CD4-positive, alpha-beta T cell treated with Interleukin-4 for 4 hours (primary cell): ENCODE data around the gene HES4.
"Not testable (repeated sequence)": the region's sequence is repeated elsewhere in the genome, so short reads cannot be mapped to it uniquely, and the experiment has no call there.

Source experiments
- DNase-seq: peaks from one replicate; pipeline ENCODE4 v3.0.0-alpha.2; 2020

HES4 gene

DNA sequence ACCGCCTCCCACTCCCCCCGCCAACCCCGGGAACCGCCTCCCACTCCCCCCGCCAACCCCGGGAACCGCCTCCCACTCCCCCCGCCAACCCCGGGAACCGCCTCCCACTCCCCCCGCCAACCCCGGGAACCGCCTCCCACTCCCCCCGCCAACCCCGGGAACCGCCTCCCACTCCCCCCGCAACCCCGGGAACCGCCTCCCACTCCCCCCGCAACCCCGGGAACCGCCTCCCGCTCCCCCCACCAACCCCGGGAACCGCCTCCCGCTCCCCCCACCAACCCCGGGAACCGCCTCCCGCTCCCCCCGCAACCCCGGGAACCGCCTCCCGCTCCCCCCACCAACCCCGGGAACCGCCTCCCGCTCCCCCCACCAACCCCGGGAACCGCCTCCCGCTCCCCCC, 23.1 kb downstream of the HES4 start:
- not testable (repeated sequence) for DNase-seq

DNA sequence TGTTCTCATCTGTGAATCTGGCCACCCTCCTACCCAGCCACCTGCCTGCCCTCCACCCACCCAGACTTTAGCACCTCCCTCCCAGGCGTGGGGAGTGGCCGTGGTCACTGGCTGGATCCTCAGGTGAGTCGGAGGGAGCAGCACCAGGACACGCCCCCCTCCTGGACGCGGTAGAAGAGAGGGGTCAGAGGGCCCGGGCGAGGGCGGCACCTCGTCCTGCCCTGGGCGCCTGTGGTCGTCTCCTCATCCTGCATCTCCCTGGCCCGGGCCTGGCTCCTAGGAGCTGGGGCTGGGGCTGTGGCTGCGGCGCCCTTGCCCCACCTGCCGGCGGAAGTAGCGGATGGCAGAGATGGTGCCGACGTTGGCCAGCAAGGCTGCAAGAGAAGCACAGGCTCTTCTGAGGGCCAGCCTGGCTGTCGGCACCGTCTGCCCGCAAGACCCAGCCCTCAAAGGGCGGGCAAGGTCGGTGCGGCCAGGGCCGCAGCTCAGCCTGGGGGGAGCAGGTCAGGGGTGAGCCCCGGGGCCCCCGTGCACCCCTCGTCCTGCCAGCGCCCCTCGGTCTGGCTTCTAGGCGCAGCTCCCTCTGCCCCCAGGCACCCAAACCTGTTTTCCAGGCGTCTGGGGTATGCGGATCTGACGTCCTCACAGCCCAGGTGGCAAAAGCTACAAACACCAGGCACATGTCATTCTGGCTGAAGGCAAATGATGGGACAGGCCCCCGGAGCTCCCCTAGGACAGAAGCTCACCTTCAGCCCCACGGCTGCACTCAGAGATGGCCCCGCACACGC, 23.8 kb downstream of the HES4 start:
- peak; percentile 57 for DNase-seq

DNA sequence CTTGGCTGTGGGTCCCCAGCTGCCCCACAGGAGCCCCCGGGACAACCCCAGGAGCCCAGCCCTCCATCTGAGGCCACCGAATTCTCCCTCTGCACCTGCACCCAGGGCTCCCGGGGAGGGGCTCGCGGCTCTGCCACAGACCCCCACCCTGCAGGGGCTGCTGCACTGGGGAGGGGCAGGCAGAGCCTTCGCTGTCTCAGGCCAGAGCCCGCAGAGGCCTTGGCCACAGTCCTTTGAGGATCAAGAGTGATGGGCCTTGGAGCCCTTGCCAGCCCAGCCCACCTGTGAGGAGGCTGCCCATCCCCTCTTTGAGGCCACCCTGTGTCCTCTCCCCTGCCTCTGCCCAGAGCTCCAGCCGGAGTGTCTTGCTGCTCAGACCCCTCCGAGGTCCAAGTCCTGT, 24.5 kb downstream of the HES4 start:
- DNase-seq = no peak

DNA sequence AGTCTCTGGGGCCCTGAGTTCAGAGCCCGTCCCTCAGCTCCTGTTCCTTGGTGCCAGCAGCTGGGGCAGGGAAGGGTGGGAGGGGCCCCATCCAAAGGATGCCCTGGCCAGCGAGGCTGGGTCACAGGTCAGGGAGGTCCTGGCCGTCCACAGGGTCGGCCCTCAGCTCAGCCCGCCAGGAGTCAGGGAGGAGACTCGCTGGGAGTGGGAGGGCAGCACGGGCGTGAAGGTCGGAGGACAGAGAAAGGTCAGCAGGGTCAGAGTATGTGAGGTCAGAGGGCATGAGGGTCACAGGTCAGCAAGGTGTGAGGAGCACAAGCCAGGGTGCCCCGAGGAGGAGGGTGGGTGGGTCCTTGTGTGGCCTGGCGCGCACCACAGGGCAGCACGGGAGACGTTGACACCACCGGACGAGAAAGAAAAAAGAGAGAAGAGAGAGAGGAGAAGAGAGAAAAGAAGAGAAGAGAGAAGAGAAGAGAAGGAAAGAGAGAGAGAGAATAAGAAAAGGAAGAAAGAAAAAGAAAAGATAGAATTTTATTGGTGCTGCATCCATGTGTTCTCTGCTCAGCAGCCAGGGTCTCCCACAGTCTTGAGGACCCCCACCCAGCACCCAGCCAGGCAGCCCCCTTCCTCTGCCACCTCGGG, 25.1 kb downstream of the HES4 start:
- no peak for DNase-seq

DNA sequence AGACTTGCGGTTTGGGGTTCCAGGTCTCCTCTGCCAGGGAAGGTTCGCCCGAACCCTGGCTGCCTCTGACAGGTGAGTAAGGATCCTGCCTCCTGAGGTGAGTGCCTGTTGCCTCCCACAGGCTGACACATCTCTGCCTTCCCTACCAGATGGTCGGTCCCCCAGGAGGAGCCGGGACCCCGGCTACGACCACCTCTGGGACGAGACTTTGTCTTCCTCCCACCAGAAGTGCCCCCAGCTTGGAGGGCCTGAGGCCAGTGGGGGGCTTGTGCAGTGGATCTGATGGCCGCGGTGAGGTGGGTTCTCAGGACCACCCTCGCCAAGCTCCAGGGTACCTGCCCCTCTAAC, 25.6 kb downstream of the HES4 start:
- no peak for DNase-seq

DNA sequence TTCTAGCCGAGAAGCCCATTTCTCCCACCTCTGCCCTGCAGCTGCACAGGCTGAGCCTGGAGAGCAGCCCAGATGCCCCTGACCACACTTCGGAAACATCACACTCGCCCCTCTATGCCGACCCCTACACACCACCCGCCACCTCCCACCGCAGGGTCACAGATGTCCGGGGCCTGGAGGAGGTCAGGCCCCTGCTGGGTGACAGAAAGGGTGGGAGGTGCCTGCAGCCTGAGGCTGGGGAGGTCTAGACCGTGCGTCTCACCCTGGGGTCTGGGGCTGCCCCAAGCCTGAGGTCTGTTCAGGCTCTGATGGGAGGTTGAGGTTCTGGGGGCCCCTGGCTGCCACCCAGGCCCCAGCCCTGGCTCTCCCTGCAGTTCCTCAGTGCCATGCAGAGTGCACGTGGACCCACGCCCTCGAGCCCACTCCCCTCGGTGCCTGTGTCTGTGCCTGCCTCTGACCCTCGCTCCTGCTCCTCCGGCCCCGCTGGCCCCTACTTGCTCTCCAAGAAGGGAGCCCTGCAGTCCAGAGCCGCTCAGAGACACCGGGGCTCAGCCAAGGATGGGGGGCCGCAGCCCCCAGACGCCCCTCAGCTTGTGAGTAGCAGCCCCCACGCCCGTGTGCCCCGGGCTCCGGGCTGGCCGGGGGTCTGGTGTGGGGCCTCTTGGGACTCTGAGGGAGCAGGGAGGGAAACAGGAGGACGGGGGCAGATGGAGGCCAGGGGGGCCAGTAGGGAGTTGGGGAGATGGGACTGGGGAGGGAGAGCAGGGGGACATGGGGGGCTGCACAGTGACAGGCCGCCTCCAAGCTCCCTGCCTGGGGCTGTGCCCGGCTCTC, 26.2 kb downstream of the HES4 start:
- DNase-seq = no peak

DNA sequence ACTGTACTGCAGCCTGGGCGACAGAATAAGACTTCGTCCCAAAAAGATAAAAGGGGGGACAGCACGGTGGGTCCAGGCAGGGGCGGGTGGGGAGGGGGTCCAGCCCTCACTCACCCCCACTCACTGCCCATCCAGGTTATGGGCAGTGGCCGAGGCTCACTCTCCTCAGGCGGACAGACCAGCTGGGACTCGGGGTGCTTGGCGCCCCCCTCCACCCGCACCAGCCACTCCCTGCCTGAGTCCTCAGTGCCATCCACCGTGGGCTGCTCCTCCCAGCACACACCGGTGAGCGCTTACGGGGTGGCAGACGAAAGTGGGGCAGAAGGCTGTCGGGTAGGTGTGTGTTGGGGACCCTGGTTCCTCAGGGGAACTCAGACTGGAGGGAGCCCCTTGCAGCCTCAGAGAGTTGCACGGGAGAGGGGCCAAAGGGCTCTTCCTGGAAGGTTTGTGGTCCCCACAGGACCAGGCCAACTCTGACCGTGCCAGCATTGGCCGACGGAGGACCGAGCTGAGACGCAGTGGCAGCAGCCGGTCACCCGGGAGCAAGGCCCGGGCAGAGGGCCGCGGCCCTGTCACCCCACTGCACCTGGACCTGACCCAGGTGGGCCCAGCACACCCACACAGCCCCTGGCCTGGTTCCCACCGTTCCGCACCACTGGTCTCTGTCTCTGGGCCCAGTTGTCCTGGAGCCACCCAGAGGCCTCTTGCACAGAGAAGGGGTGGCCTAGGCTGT, 27.0 kb downstream of the HES4 start:
- DNase-seq = no peak

DNA sequence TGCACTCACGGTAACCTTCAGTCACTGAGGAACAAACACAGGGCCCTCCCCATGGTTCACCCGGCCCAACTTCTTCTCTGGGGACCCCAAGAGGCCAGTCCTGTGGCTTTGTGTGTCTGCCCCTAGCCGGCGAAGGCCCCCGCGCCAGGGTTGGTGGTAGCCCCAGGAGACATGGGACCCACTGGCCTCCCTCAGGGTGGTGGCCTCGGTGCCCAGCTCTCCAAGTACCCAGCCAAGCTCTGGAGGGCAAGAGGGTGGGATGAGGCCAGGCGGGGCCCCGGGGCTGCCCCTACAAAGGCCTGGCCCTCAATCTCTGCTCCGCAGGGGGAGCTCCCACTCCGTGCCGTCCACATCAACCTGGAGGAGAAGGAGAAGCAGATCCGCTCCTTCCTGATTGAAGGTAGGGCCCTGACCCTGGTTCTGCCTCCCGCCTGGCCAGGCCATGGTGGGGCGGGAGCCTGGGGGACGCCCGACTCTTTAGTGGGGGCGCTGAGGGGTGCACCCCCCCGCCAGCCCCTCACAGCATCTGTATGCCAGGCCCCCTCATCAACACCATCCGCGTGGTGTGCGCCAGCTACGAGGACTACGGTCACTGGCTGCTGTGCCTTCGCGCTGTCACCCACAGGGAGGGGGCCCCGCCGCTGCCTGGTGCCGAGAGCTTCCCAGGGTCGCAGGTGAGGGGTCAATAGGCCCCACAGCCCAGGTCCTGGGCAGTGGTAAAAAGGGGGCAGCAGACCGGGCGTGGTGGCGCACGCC, 28.0 kb downstream of the HES4 start:
- no peak for DNase-seq

DNA sequence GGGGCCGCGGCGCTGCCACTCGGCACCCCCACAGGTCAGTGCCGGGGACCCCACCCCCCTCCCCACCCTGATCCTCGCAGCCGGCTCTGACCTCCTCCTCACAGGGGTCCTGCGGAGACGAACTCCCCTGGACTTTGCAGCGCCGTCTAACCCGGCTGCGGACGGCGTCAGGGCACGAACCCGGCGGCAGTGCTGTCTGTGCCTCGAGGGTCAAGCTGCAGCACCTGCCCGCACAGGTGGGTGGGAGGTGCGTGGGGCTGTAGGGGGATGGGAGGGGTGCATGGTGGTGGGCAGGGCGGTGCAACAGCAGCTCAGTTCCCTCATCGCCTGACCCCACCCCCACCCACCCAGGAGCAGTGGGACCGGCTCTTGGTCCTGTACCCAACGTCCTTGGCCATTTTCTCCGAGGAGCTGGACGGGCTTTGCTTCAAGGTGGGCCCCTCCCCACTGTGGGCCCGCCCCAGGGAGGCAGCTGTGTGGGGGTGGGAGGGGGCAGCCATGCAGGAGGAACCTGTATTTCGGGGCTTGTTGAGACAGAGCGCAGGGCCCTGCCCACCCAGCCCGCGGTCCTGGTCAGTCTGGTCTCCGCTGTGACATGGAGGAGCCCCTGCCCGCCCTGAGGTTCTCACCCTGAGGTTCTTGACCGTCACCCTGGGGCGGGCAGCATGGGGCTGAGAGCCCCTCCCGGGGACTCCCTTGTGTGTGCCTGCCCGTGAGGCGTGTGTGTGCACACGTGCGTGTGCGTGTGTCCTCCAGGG, 28.7 kb downstream of the HES4 start:
- DNase-seq = no peak

DNA sequence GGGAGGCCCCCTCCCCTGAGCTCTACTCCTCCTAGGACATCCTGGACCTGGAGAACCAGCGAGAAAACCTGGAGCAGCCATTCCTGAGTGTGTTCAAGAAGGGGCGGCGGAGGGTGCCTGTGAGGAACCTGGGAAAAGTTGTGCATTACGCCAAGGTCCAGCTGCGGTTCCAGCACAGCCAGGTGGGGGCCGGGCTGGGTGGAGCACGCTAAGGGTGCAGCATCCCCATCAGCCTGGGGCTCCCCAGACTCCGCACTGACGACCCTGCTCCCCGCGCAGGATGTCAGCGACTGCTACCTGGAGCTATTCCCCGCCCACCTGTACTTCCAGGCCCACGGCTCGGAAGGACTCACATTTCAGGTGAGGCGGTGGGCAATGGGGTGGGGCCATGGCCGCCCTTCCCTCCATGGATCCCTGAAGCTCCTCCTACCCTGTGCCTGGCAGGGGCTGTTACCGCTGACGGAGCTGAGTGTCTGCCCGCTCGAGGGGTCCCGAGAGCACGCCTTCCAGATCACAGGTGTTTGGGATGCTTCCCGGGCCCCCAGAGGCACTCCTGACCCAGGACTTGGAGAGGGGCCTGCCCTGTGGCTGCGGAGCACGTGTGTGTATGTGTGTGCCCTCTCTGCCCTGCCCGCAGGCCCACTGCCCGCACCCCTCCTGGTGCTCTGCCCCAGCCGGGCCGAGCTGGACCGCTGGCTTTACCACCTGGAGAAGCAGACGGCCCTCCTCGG, 29.5 kb downstream of the HES4 start:
- no peak for DNase-seq

DNA sequence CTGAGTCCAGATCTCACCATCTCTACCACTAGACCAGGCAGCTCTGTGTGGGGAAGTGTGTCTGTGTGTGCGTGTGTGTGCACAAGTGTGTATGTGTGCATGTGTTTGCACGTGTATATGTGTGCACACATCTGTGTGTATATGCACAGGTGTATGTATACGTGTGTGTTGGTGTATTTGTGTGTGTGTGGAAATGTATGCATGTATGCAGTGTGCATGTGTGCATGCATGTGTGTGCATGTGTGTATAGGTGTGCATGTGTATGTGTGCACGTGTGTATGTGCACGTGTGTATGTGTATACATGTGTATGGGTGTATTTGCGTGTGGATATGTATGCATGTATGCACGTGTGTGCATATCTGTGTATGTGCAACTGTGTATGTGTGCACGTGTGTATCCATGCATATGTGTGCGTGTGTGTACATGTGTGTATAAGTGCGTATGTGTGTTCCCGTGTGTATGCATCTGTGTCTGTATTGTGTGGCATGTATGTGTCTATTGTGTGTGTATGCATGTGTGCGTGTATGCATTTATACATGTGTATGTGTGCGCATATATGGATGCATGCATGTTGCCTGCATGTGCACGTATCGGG, 30.5 kb downstream of the HES4 start:
- DNase-seq = no peak

DNA sequence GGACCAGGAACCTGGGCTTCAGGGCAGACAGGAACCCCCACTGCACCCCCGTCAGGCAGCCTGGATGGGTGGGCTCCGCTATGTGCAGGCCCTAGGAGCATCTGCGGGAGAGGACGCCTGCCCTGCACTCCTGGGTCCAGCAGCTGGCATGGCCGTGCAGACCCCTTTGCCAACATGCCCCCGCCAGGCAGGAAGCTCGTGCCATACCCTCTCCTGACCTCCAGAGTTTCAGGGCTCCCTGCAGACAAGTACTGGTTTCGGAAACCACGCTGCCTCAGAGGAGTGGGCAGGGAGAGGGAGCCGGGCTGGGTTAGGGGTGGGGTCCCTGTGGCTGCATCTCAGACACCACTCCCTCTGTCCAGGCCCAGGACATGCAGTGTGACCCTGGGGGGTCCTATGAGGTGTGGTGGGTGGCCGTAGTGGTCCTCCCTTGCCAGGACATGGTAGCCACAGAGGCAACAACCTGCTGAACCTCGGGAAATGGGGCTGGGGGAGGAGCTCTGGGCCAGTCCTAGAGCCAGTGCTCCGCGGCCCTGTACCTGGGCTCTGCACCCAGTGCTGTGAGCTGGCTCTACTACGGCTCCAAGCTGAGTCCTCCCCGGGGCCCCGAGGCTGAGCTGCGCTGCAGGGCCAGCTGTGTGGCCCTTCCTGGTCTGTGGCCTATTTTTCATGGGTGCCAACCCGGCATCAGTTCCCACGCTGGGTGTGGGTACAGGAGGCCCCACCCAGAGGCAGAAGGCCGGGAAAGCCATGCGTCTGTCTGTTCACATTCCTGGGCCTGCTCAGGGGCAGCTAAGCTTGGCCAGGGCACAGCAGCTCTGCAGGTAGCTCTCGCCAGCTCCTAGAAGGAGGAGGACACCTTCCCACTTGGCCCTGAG, 32.2 kb downstream of the HES4 start:
- no peak for DNase-seq

DNA sequence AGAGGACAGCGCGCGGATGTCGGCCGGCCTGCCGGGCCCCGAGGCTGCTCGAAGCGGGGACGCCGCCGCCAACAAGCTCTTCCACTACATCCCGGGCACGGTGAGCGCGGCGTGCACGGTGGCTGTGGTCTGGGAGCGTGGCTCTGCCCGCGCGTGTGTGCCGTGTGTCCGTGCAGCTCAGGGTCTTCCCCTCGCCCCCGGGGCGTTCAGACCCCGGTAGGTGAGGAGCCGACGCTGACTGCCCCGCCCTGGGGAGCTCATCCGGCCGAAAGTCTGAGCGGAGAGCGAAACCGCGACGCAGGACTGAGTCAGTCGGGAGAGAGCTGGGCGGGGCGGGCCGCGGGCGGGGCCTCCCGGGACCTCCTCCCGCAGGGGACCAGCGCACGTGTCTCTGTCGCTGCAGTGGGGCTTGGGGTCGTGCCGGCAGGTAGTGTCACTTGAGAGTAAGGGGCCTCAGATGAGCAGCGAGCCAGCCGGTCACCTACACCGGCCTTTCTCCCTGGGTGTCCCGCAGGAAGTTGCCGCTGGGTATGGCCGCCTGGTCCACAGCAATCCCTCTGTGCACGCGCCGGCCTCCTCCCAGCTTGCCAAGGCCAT, 33.1 kb downstream of the HES4 start:
- DNase-seq = peak; percentile 78

DNA sequence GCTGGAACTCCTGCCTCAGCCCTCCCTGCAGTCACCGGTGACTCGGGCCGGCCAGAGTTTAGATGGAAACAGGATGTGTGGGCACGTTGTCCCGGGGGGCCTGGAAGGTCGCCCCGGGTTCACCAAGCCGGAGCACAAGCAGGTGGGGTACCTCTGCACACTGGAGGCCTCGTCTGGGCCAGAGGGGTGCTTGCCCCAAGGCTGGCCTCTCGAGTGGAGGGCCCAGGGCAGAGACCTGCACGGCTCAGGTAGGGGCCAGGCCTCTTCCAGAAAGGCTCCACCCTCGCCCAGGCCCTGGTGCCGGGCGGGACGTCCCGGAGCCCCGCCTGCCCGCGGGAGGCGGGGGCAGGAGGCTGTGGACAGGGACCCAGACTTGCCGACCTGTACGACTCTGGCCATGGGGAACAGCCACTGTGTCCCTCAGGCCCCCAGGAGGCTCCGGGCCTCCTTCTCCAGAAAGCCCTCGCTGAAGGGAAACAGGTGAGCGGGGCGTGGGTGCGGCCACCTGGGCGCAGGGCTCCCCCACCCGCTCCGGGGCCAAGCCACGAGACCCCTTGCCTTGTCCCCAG, 33.7 kb downstream of the HES4 start, which contains the start of gene PLEKHN1:
Gene PLEKHN1, plus strand, starts transcription at position 348 of the 569 bp plus-strand sequence. Its CDS starts 50 bp downstream, at position 398.
- DNase-seq = peak; percentile 25

DNA sequence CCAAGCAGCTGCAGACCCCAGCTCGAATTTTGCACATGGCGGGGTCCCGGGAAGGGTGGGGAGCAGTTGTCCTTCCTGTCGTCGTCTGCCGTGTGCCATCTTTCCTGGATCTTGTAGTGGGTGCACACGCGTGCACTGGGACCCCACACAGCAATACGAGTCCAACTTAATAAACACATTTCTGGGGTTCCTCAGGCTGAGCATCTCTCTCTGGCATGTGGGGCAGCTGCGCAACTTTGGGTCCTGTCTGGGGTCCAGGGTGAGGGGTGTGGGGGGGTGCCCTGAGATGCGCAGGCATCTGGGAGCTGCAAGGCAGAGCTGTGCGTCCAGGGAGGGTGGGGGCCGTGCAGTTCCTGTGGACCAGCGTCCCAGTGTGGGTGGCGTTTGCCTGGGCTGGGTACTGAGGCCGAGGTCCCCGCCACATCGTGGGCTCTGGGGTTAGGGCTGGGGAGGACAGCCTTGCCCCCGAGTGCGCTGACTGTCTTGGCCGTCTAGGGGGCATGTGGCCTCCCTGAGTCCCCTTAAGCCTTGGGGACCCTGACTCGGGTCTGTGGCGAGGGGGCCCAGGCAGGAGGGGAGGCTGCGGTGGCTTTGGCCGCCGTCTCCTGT, 34.3 kb downstream of the HES4 start:
- DNase-seq = no peak

DNA sequence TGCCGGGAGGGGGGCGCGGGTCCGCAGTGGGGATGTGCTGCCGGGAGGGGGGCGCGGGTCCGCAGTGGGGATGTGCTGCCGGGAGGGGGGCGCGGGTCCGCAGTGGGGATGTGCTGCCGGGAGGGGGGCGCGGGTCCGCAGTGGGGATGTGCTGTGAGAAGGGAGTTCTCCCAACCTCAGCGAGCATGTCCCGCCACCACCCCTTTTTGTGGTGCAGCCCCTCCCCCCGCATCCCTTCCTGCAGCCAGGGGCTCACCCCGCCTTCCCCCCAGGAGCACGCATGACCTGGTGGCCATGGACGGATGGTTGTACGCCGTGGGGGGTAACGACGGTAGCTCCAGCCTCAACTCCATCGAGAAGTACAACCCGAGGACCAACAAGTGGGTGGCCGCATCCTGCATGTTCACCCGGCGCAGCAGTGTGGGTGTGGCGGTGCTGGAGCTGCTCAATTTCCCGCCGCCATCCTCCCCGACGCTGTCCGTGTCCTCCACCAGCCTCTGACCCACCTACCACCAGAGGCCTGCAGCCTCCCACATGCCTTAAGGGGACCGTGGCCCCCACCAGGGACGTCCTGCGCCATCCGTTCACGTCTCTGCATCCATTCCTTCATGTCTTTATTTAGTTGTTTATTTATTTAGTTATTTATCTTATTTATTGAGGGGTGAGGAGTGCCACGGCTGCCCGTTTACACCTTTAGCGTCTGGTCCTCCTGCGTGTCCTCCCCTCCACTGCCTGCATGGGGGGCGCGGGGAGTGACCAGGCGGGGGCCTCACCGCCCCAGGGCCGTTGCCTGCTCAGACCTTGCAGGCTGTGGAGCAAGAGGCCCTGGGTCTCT, 35.0 kb downstream of the HES4 start:
- DNase-seq = no peak
